ENCODE measurements around the gene VAV3.

GRCh38 chr1:107594536-107594935 lies 370.4 kb downstream of the VAV3 start:
- TF ChIP-seq EZH2 (IDR thresholded peaks at IDR 0.05; ENCODE audit: low read length, missing control alignments) = no peak
- TF ChIP-seq CTCF (conservative IDR thresholded peaks at IDR 0.05 in 1 of 2, IDR thresholded peaks at IDR 0.05 in 1 of 2; ENCODE audit: low read depth in 1 of 2, low read length in 2 of 2) = no peak

Measured in fibroblast of lung (primary cell).